ENCODE results near the gene ZMYND10. TPM values are rescaled to one million over a fixed set of nuclear protein-coding genes. Genes with fewer than 3 reads are reported as not detected.
A peak's percentile ranks its signal among the peaks of the same experiment; 100 is the strongest.

The ZMYND10 gene
- total RNA-seq, 4 donors from 2014 or later: 3.0 TPM; not detected in 3

- DNase-seq (no peak), ATAC-seq (no peak)
- TF ChIP-seq CTCF (IDR thresholded peaks at IDR 0.05 in 4 of 5, conservative IDR thresholded peaks at IDR 0.05 in 1 of 5) (no peak), POLR2A (IDR thresholded peaks at IDR 0.05) (no peak)
- Histone ChIP-seq H3K4me1 (peaks cover 18 to 23% of the 10 kb centered on the region in 2 donors), H3K9me3 (no peaks in the 10 kb centered on the region), H3K36me3 (no peaks in the 10 kb centered on the region), H3K27me3 (no peaks in the 10 kb centered on the region), H3K27ac (no peak overlapping the region), H3K4me3 (no peak overlapping the region)
- intact Hi-C loops (cut with DNase I; ENCODE audit: low total_unique reads) (no loop called here), in situ Hi-C loops (cut with MboI; ENCODE audit: low sequenced_read_pairs in 4 of 4) (no loop called here)
Measured at GRCh38 chr3:50389414-50389767, 43.9 kb upstream of the ZMYND10 start.

GRCh38 chr3:50388720-50389413, 43.3 kb upstream of the ZMYND10 start:
- no peak overlapping the region for H3K4me3 ChIP-seq
- in situ Hi-C loops (cut with MboI; ENCODE audit: low sequenced_read_pairs in 4 of 4) (no loop called here), intact Hi-C loops (cut with DNase I; ENCODE audit: low total_unique reads) (loop anchor here (1.0 kb wide), 1 partner anchor 42 kb away; no protein-coding TSS in a partner anchor)
- H3K4me1 ChIP-seq: peaks cover 18 to 23% of the 10 kb centered on the region in 2 donors
- H3K9me3 ChIP-seq: no peaks in the 10 kb centered on the region
- no peaks in the 10 kb centered on the region for H3K27me3 ChIP-seq
- no peaks in the 10 kb centered on the region for H3K36me3 ChIP-seq
- TF ChIP-seq CTCF (IDR thresholded peaks at IDR 0.05 in 4 of 5, conservative IDR thresholded peaks at IDR 0.05 in 1 of 5) (no peak), POLR2A (IDR thresholded peaks at IDR 0.05) (no peak)
- H3K27ac ChIP-seq: no peak overlapping the region
- ATAC-seq: no peak
- no peak for DNase-seq

GRCh38 chr3:50388016-50388719, 42.6 kb upstream of the ZMYND10 start:
- H3K4me1 ChIP-seq: peaks cover 18 to 23% of the 10 kb centered on the region in 2 donors
- H3K27me3 ChIP-seq: no peaks in the 10 kb centered on the region
- in situ Hi-C loops (cut with MboI; ENCODE audit: low sequenced_read_pairs in 4 of 4): no loop called here
- no peaks in the 10 kb centered on the region for H3K36me3 ChIP-seq
- H3K4me3 ChIP-seq: no peak overlapping the region
- ATAC-seq (no peak), DNase-seq (no peak)
- no peaks in the 10 kb centered on the region for H3K9me3 ChIP-seq
- H3K27ac ChIP-seq: no peak overlapping the region
- intact Hi-C loops (cut with DNase I; ENCODE audit: low total_unique reads): loop anchor here (1.0 kb wide), 1 partner anchor 41 kb away; no protein-coding TSS in a partner anchor
- no peak for TF ChIP-seq POLR2A (IDR thresholded peaks at IDR 0.05)
- peak in 1 of 5 experiments; percentile 26 for TF ChIP-seq CTCF (IDR thresholded peaks at IDR 0.05 in 4 of 5, conservative IDR thresholded peaks at IDR 0.05 in 1 of 5)

GRCh38 chr3:50385754-50386153, 40.2 kb upstream of the ZMYND10 start:
- no peaks in the 10 kb centered on the region for H3K36me3 ChIP-seq
- ATAC-seq (no peak), DNase-seq (no peak)
- in situ Hi-C loops (cut with MboI; ENCODE audit: low sequenced_read_pairs in 4 of 4) (no loop called here), intact Hi-C loops (cut with DNase I; ENCODE audit: low total_unique reads) (no loop called here)
- H3K27me3 ChIP-seq: no peaks in the 10 kb centered on the region
- H3K4me3 ChIP-seq: no peak overlapping the region
- H3K9me3 ChIP-seq: no peaks in the 10 kb centered on the region
- peaks cover 3 to 7% of the 10 kb centered on the region in 2 donors for H3K4me1 ChIP-seq
- TF ChIP-seq CTCF (IDR thresholded peaks at IDR 0.05 in 4 of 5, conservative IDR thresholded peaks at IDR 0.05 in 1 of 5): no peak
- no peak for TF ChIP-seq POLR2A (IDR thresholded peaks at IDR 0.05)
- H3K27ac ChIP-seq: no peak overlapping the region

All from gastrocnemius medialis (tissue), 4 donors.